Trophoblast cell (in vitro differentiated cells and primary cell): Measurements from ENCODE around the gene ORMDL2. TPM values are rescaled to one million over a fixed set of nuclear protein-coding genes. Genes with fewer than 3 reads are reported as not detected.

ENCODE experiments used
- DNase-seq, 2 donors: peaks; one replicate each; pipeline ENCODE4 v3.0.0-alpha.2; 2016
- H2AFZ ChIP-seq: 2 replicates; pipeline ENCODE4 v1.6.1; 2013; ENCODE audit warnings: low read length, moderate library complexity, mild to moderate bottlenecking; ENCODE audit not compliant: insufficient read depth, poor library complexity
- H2AK5ac ChIP-seq: 2 replicates; pipeline ENCODE4 v1.6.1; 2013; ENCODE audit warnings: mild to moderate bottlenecking, low read length
- H2BK120ac ChIP-seq: 2 replicates; pipeline ENCODE4 v1.6.1; 2013; ENCODE audit warnings: low read length, mild to moderate bottlenecking, moderate library complexity; ENCODE audit not compliant: insufficient read depth, poor library complexity
- H2BK12ac ChIP-seq: 2 replicates; pipeline ENCODE4 v1.6.1; 2013; ENCODE audit warnings: mild to moderate bottlenecking, low read length, moderate library complexity
- H2BK5ac ChIP-seq: 2 replicates; pipeline ENCODE4 v1.6.1; 2013; ENCODE audit warnings: low read length, low read depth, moderate library complexity, mild to moderate bottlenecking; ENCODE audit not compliant: poor library complexity
- H3K14ac ChIP-seq: 2 replicates; pipeline ENCODE4 v1.6.1; 2013; ENCODE audit warnings: mild to moderate bottlenecking, low read length
- H3K18ac ChIP-seq: 2 replicates; pipeline ENCODE4 v1.6.1; 2013; ENCODE audit warnings: mild to moderate bottlenecking, low read length
- H3K23ac ChIP-seq: 2 replicates; pipeline ENCODE4 v1.6.1; 2013; ENCODE audit warnings: low read length
- H3K27ac ChIP-seq: 2 replicates; pipeline ENCODE4 v1.5.1; 2013; ENCODE audit warnings: low read depth, mild to moderate bottlenecking, inconsistent platforms, low read length, moderate library complexity
- H3K27me3 ChIP-seq: 2 replicates; pipeline ENCODE4 v1.6.1; 2013; ENCODE audit warnings: inconsistent platforms, mild to moderate bottlenecking, low read length, moderate library complexity; ENCODE audit not compliant: insufficient read depth
- H3K36me3 ChIP-seq, 2 experiments: 1 replicate in 1 of 2; 2 replicates in 1 of 2; pipeline ENCODE4 v1.6.1; 2013; ENCODE audit warnings: low read length in 2 of 2, mild to moderate bottlenecking in 2 of 2, moderate library complexity in 1 of 2; ENCODE audit not compliant: insufficient read depth in 2 of 2, control insufficient read depth in 1 of 2
- H3K4ac ChIP-seq: 2 replicates; pipeline ENCODE4 v1.6.1; 2013; ENCODE audit warnings: low read depth, mild to moderate bottlenecking, low read length, moderate library complexity
- H3K4me1 ChIP-seq, 2 experiments: 1 replicate in 1 of 2; 2 replicates in 1 of 2; pipeline ENCODE4 v1.6.1; 2013; ENCODE audit warnings: low read length in 2 of 2, mild to moderate bottlenecking in 2 of 2, moderate library complexity in 1 of 2; ENCODE audit not compliant: insufficient read depth in 2 of 2, control insufficient read depth in 1 of 2
- H3K4me2 ChIP-seq: 2 replicates; pipeline ENCODE4 v1.6.1; 2013; ENCODE audit warnings: inconsistent platforms, mild to moderate bottlenecking, low read length, moderate library complexity
- H3K4me3 ChIP-seq: 2 replicates; pipeline ENCODE4 v1.5.1; 2013; ENCODE audit warnings: mild to moderate bottlenecking, low read depth, low read length, inconsistent platforms
- H3K79me1 ChIP-seq: one replicate; pipeline ENCODE4 v1.6.1; 2013; ENCODE audit warnings: low read length
- H3K79me2 ChIP-seq: 2 replicates; pipeline ENCODE4 v1.6.1; 2013; ENCODE audit warnings: low read length, mild to moderate bottlenecking; ENCODE audit not compliant: control insufficient read depth, insufficient read depth, poor library complexity
- H3K9ac ChIP-seq: 2 replicates; pipeline ENCODE4 v1.6.1; 2013; ENCODE audit warnings: mild to moderate bottlenecking, low read length
- H3K9me3 ChIP-seq: 2 replicates; pipeline ENCODE4 v1.6.1; 2013; ENCODE audit warnings: low read depth, mild to moderate bottlenecking, control low read depth, inconsistent platforms, low read length; ENCODE audit not compliant: insufficient read depth
- H4K12ac ChIP-seq: 2 replicates; pipeline ENCODE4 v1.6.1; 2013; ENCODE audit warnings: low read depth, mild to moderate bottlenecking, low read length, moderate library complexity
- H4K8ac ChIP-seq: 2 replicates; pipeline ENCODE4 v1.6.1; 2013; ENCODE audit warnings: low read depth, mild to moderate bottlenecking, low read length, moderate library complexity
- H4K91ac ChIP-seq: one replicate; pipeline ENCODE4 v1.6.1; 2013; ENCODE audit warnings: low read depth, mild to moderate bottlenecking, low read length, moderate library complexity
- WGBS: extraction: QIAGEN DNeasy Blood & Tissue Kit; methylation state at CpG from one replicate; pipeline ENCODE4 v1.1.7; 2013; ENCODE audit warnings: missing lambda C conversion rate; ENCODE audit not compliant: insufficient read length, insufficient coverage; ENCODE audit errors: extremely low coverage; 5-methylcytosine and 5-hydroxymethylcytosine counted together
- polyA plus RNA-seq: library from polyadenylated mRNA; stranded (reverse); fragments of 200-250 nt; gene quantifications from 2 replicates; pipeline ENCODE4 v1.2.3, GENCODE V29; 2013

ORMDL2 gene
- 105 and 118 TPM in 2 replicates for polyA plus RNA-seq

- peak within 1 kb of the TSS; percentile 61 for H2AFZ ChIP-seq
- H3K18ac ChIP-seq, result peak within 1 kb of the TSS; percentile 55
- H2BK12ac ChIP-seq, result no peak within 1 kb of the TSS
- H3K9me3 ChIP-seq, result no peaks in the 10 kb centered on the region
- peak within 1 kb of the TSS; percentile 78 for H2BK5ac ChIP-seq
- H3K79me1 ChIP-seq, result peaks cover 6% of the 10 kb centered on the region
- peaks cover 23 to 36% of the 10 kb centered on the region in 2 experiments for H3K36me3 ChIP-seq
- peak within 1 kb of the TSS; percentile 77 for H2BK120ac ChIP-seq
- DNase-seq, result peak; percentile 100
- peak within 1 kb of the TSS; percentile 87 for H3K4ac ChIP-seq
- peak within 1 kb of the TSS; percentile 91 for H3K4me2 ChIP-seq
- peaks cover 2 to 4% of the 10 kb centered on the region in 2 experiments for H3K4me1 ChIP-seq
- peaks cover 21% of the 10 kb centered on the region for H3K79me2 ChIP-seq
- no peaks in the 10 kb centered on the region for H3K27me3 ChIP-seq
- H2AK5ac ChIP-seq, result peak within 1 kb of the TSS; percentile 3
- H3K4me3 ChIP-seq, result peak within 1 kb of the TSS; percentile 94
- H4K91ac ChIP-seq, result peak within 1 kb of the TSS; percentile 91
- H4K12ac ChIP-seq, result peak within 1 kb of the TSS; percentile 72
- peak within 1 kb of the TSS; percentile 75 for H3K14ac ChIP-seq
- H3K23ac ChIP-seq, result no peak within 1 kb of the TSS
- whole genome bisulfite sequencing, result no CpG with 5 or more reads among the region's 38 CpGs
- H3K27ac ChIP-seq, result peak within 1 kb of the TSS; percentile 65
- peak within 1 kb of the TSS; percentile 94 for H3K9ac ChIP-seq
- H4K8ac ChIP-seq, result peak within 1 kb of the TSS; percentile 89
Measured at GRCh38 chr12:55817345-55818139, at the start of gene ORMDL2, which contains the start of gene SARNP. Gene ORMDL2, plus strand, starts transcription at chr12:55818041. Its CDS starts 959 bp downstream, at chr12:55819000. Gene SARNP, minus strand, starts transcription at chr12:55817724. Its CDS starts 23 bp downstream, at chr12:55817701.

- no peak overlapping the region for H3K27ac ChIP-seq
- H3K23ac ChIP-seq, result no peak overlapping the region
- H3K4me3 ChIP-seq, result no peak overlapping the region
- no peaks in the 10 kb centered on the region for H3K79me2 ChIP-seq
- WGBS, result no CpG with 5 or more reads among the region's 6 CpGs
- H3K4me1 ChIP-seq, result no peaks in the 10 kb centered on the region
- H3K36me3 ChIP-seq, result peaks cover 24 to 32% of the 10 kb centered on the region in 2 experiments
- no peak overlapping the region for H2BK5ac ChIP-seq
- H3K9ac ChIP-seq, result no peak overlapping the region
- H3K9me3 ChIP-seq, result no peaks in the 10 kb centered on the region
- no peak overlapping the region for H4K12ac ChIP-seq
- no peak overlapping the region for H2AK5ac ChIP-seq
- H3K4ac ChIP-seq, result no peak overlapping the region
- H2AFZ ChIP-seq, result no peak overlapping the region
- no peak overlapping the region for H4K91ac ChIP-seq
- H3K79me1 ChIP-seq, result no peaks in the 10 kb centered on the region
- DNase-seq, result no peak
- no peak overlapping the region for H4K8ac ChIP-seq
- no peak overlapping the region for H2BK12ac ChIP-seq
- no peak overlapping the region for H3K18ac ChIP-seq
- no peak overlapping the region for H3K4me2 ChIP-seq
- no peak overlapping the region for H2BK120ac ChIP-seq
- no peak overlapping the region for H3K14ac ChIP-seq
- no peaks in the 10 kb centered on the region for H3K27me3 ChIP-seq
Measured at GRCh38 chr12:55771736-55772135, 46.1 kb upstream of the ORMDL2 start.

- Histone ChIP-seq H3K9me3 (no peaks in the 10 kb centered on the region), H4K91ac (no peak overlapping the region), H3K27me3 (no peaks in the 10 kb centered on the region), H2BK120ac (no peak overlapping the region), H3K36me3 (peaks cover 30 to 38% of the 10 kb centered on the region in 2 experiments), H3K79me2 (no peaks in the 10 kb centered on the region), H2BK5ac (no peak overlapping the region), H3K18ac (no peak overlapping the region), H3K4ac (no peak overlapping the region), H3K9ac (no peak overlapping the region), H4K12ac (no peak overlapping the region), H2AK5ac (no peak overlapping the region), H3K14ac (no peak overlapping the region), H3K4me2 (no peak overlapping the region), H2AFZ (no peak overlapping the region), H3K23ac (no peak overlapping the region), H3K27ac (no peak overlapping the region), H2BK12ac (no peak overlapping the region), H3K79me1 (no peaks in the 10 kb centered on the region), H3K4me1 (no peaks in the 10 kb centered on the region), H3K4me3 (no peak overlapping the region), H4K8ac (no peak overlapping the region)
- no peak for DNase-seq
- no CpG with 5 or more reads among the region's 3 CpGs for WGBS
Measured at GRCh38 chr12:55777856-55778255, 40.0 kb upstream of the ORMDL2 start.

- Histone ChIP-seq H3K9me3 (no peaks in the 10 kb centered on the region), H3K79me1 (no peaks in the 10 kb centered on the region), H3K18ac (no peak overlapping the region), H2BK12ac (no peak overlapping the region), H3K4me3 (no peak overlapping the region), H2AK5ac (no peak overlapping the region), H3K4me1 (no peaks in the 10 kb centered on the region), H3K27ac (no peak overlapping the region), H4K91ac (no peak overlapping the region), H2BK5ac (no peak overlapping the region), H4K8ac (no peak overlapping the region), H3K4me2 (no peak overlapping the region), H3K23ac (no peak overlapping the region), H4K12ac (no peak overlapping the region), H3K14ac (no peak overlapping the region), H3K79me2 (no peaks in the 10 kb centered on the region), H3K27me3 (no peaks in the 10 kb centered on the region), H2AFZ (no peak overlapping the region), H2BK120ac (no peak overlapping the region), H3K9ac (no peak overlapping the region), H3K4ac (no peak overlapping the region), H3K36me3 (peaks cover 26 to 38% of the 10 kb centered on the region in 2 experiments)
- no CpG with 5 or more reads among the region's 2 CpGs for WGBS
- DNase-seq, result peak; percentile 2 to 65
Measured at GRCh38 chr12:55780685-55781084, 37.2 kb upstream of the ORMDL2 start.
